Daoy (cell line): Measurements from ENCODE around the gene CARMIL1. TPM values are rescaled to one million over a fixed set of nuclear protein-coding genes. Genes with fewer than 3 reads are reported as not detected.

Experiments
- DNase-seq: peaks from one replicate; pipeline ENCODE4 v3.0.0-alpha.2; 2015; ENCODE audit warnings: low read depth
- total RNA-seq: library from RNA; depleted of rRNA; stranded (reverse); fragments of >200 nt; shearing (Covaris generic); gene quantifications from 2 replicates; pipeline ENCODE4 v1.2.3, GENCODE V29; 2014

Gene CARMIL1
- total RNA-seq, 1 experiment from 2014 or later: 13.4 TPM

GRCh38 chr6:25506020-25506419 lies 226.8 kb downstream of the CARMIL1 start:
- no peak for DNase-seq

GRCh38 chr6:25508051-25508450 lies 228.9 kb downstream of the CARMIL1 start:
- DNase-seq: no peak

- DNase-seq: no peak
Measured at GRCh38 chr6:25511376-25511775, 232.2 kb downstream of the CARMIL1 start.

GRCh38 chr6:25512560-25512959 lies 233.4 kb downstream of the CARMIL1 start:
- DNase-seq: no peak

- DNase-seq: no peak
Measured at GRCh38 chr6:25519856-25520255, 240.7 kb downstream of the CARMIL1 start.

- DNase-seq: no peak
Measured at GRCh38 chr6:25524542-25524941, 245.4 kb downstream of the CARMIL1 start.

GRCh38 chr6:25525078-25525477 lies 245.9 kb downstream of the CARMIL1 start:
- DNase-seq: no peak

- no peak for DNase-seq
Measured at GRCh38 chr6:25534942-25535631, 255.9 kb downstream of the CARMIL1 start.

- no peak for DNase-seq
Measured at GRCh38 chr6:25535632-25536225, 256.6 kb downstream of the CARMIL1 start.

- DNase-seq: no peak
Measured at GRCh38 chr6:25536781-25537180, 257.6 kb downstream of the CARMIL1 start.

GRCh38 chr6:25537349-25538018 lies 258.3 kb downstream of the CARMIL1 start:
- no peak for DNase-seq

- DNase-seq: no peak
Measured at GRCh38 chr6:25541228-25541627, 262.1 kb downstream of the CARMIL1 start.

GRCh38 chr6:25542984-25543910 lies 264.1 kb downstream of the CARMIL1 start:
- DNase-seq: no peak

GRCh38 chr6:25544833-25545232 lies 265.7 kb downstream of the CARMIL1 start:
- no peak for DNase-seq

- no peak for DNase-seq
Measured at GRCh38 chr6:25547797-25548196, 268.6 kb downstream of the CARMIL1 start.

GRCh38 chr6:25548451-25548850 lies 269.3 kb downstream of the CARMIL1 start:
- no peak for DNase-seq

GRCh38 chr6:25550631-25551030 lies 271.5 kb downstream of the CARMIL1 start:
- no peak for DNase-seq

GRCh38 chr6:25553502-25553901 lies 274.3 kb downstream of the CARMIL1 start:
- DNase-seq: no peak

- DNase-seq: no peak
Measured at GRCh38 chr6:25555188-25555587, 276.0 kb downstream of the CARMIL1 start.

GRCh38 chr6:25556516-25556915 lies 277.3 kb downstream of the CARMIL1 start:
- peak; percentile 79 for DNase-seq

GRCh38 chr6:25558155-25558817 lies 279.1 kb downstream of the CARMIL1 start:
- DNase-seq: no peak
